Keratinocyte (primary cell): ENCODE results near the gene HLF. TPM values are rescaled to one million over a fixed set of nuclear protein-coding genes. Genes with fewer than 3 reads are reported as not detected.

ENCODE experiments used
- DNase-seq: peaks from one replicate; pipeline ENCODE4 v3.0.0-alpha.2; 2011; ENCODE audit warnings: low read depth, missing footprints, low spot score
- FAIRE-seq: peaks from 2 replicates; lab custom pipeline; 2011; peaks lifted over from hg19 to GRCh38; lab: Jason Lieb, UNC
- H2AFZ ChIP-seq: 2 replicates; pipeline ENCODE4 v1.6.0; 2012; ENCODE audit warnings: low read length, control low read depth, inconsistent platforms; ENCODE audit not compliant: control insufficient read depth
- H3K27ac ChIP-seq: 2 replicates; pipeline ENCODE4 v1.5.1; 2011; ENCODE audit warnings: low read length; ENCODE audit not compliant: control insufficient read depth, insufficient read depth
- H3K27me3 ChIP-seq: 3 replicates; pipeline ENCODE4 v1.6.0; 2011; ENCODE audit warnings: low read length; ENCODE audit not compliant: control insufficient read depth, insufficient read depth; ENCODE audit errors: extremely low read depth
- H3K36me3 ChIP-seq, 2 experiments: 2 replicates in 1 of 2; 3 replicates in 1 of 2; pipeline ENCODE4 v1.5.1; 2011; ENCODE audit warnings: low read length in 2 of 2, mild to moderate bottlenecking in 1 of 2; ENCODE audit not compliant: control insufficient read depth in 2 of 2, insufficient read depth in 2 of 2; ENCODE audit errors: extremely low read depth in 1 of 2
- H3K4me1 ChIP-seq: 3 replicates; pipeline ENCODE4 v1.5.1; 2011; ENCODE audit warnings: low read length; ENCODE audit not compliant: control insufficient read depth, insufficient read depth; ENCODE audit errors: extremely low read depth
- H3K4me2 ChIP-seq: 3 replicates; pipeline ENCODE4 v1.6.0; 2011; ENCODE audit warnings: low read depth, low read length; ENCODE audit not compliant: control insufficient read depth, insufficient read depth; ENCODE audit errors: extremely low read depth
- H3K4me3 ChIP-seq, 3 experiments: fragments of 200-600 bp in 1 of 3; sonication (generic) in 1 of 3; 2 replicates in 2 of 3; 3 replicates in 1 of 3; pipeline ENCODE4 v1.5.1; 2011 to 2016; ENCODE audit warnings: low read length in 3 of 3, mild to moderate bottlenecking in 3 of 3, control low read depth in 2 of 3, inconsistent platforms in 1 of 3, low read depth in 1 of 3, mixed read lengths in 1 of 3, mixed run types in 1 of 3, moderate library complexity in 1 of 3; ENCODE audit not compliant: control insufficient read depth in 2 of 3, insufficient read depth in 2 of 3; ENCODE audit errors: extremely low read depth in 1 of 3
- H3K79me2 ChIP-seq: 2 replicates; pipeline ENCODE4 v1.6.0; 2012; ENCODE audit warnings: low read length; ENCODE audit not compliant: control insufficient read depth, insufficient read depth
- H3K9ac ChIP-seq: 3 replicates; pipeline ENCODE4 v1.6.0; 2011; ENCODE audit warnings: low read length; ENCODE audit not compliant: control insufficient read depth, insufficient read depth; ENCODE audit errors: extremely low read depth
- H3K9me1 ChIP-seq: 3 replicates; pipeline ENCODE4 v1.6.0; 2011; ENCODE audit warnings: low read length; ENCODE audit not compliant: control insufficient read depth, insufficient read depth; ENCODE audit errors: extremely low read depth
- H3K9me3 ChIP-seq: 2 replicates; pipeline ENCODE4 v1.5.1; 2012; ENCODE audit warnings: low read depth, low read length; ENCODE audit not compliant: control insufficient read depth
- H4K20me1 ChIP-seq: 3 replicates; pipeline ENCODE4 v1.6.0; 2011; ENCODE audit warnings: low read length; ENCODE audit not compliant: control insufficient read depth, insufficient read depth; ENCODE audit errors: extremely low read depth
- EZH2 ChIP-seq: IDR thresholded peaks from one replicate; pipeline ENCODE4 v1.6.1; 2012; ENCODE audit warnings: inconsistent platforms, mild to moderate bottlenecking, low read length, moderate library complexity
- dilution Hi-C: fragments of 300-500 bp; cut with MboI; formaldehyde crosslinking; loops from one replicate; pipeline ENCODE4 v1.7.0; 2020; ENCODE audit warnings: low sequenced_read_pairs; ENCODE audit not compliant: extremely low pct_ligation_motif_present
- polyA plus RNA-seq, 5 experiments: library from polyadenylated mRNA; depleted of rRNA in 3 of 5; stranded (reverse) in 3 of 5; stranded (forward) in 1 of 5; unstranded in 1 of 5; fragments of >200 nt; gene quantifications; 1 replicate in 1 of 5; 2 replicates in 3 of 5; 3 replicates in 1 of 5; pipeline versions ENCODE4 v1.2.1 to v1.2.3, GENCODE V29; 2011 to 2012; ENCODE audit warnings: missing spikeins in 2 of 5, low read depth in 1 of 5, low replicate concordance in 1 of 5
- TF ChIP-seq, protein P1 (sequence below), 3 experiments: IDR thresholded peaks in 1 of 3; conservative IDR thresholded peaks in 1 of 3; optimal IDR thresholded peaks in 1 of 3; 2 replicates in 2 of 3; 3 replicates in 1 of 3; pipeline versions ENCODE3 to v1.5.1; 2011; ENCODE audit warnings: low read length in 3 of 3, mild to moderate bottlenecking in 3 of 3, moderate library complexity in 2 of 3, control low read depth in 1 of 3, inconsistent platforms in 1 of 3; ENCODE audit not compliant: insufficient read depth in 2 of 3; ENCODE audit errors: extremely low read depth in 1 of 3

Gene HLF
- polyA plus RNA-seq, 1 donor (not counting 4 experiments of a cell fraction or from before 2014, with no cell fraction given) = 0.21 TPM

DNA sequence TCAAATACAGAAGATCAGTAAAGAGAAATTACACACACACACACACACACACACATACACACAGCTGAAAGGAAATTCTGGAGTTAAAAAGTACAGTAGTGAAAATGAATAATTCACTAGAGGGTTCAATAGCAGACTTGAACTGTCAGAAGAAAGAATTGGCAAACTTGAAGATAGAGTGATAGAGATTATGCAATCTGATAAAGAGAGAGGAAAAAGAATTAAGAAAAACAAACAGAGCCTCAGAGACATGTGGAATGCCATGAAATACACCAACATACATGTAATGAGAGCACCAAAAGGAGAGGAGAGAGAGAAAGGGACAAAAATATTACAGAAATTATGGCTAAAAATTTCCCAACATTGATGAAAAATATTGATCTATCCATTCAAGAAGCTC is 96.2 kb downstream of the HLF start:
- Histone ChIP-seq H3K4me2 (no peak overlapping the region), H3K27ac (no peak overlapping the region), H3K9me1 (no peaks in the 10 kb centered on the region), H3K36me3 (no peaks in the 10 kb centered on the region), H3K9me3 (no peaks in the 10 kb centered on the region), H4K20me1 (no peaks in the 10 kb centered on the region), H3K4me1 (no peaks in the 10 kb centered on the region), H3K4me3 (no peak overlapping the region), H3K79me2 (no peaks in the 10 kb centered on the region), H2AFZ (no peak overlapping the region), H3K27me3 (no peaks in the 10 kb centered on the region), H3K9ac (no peak overlapping the region)
- DNase-seq (no peak), FAIRE-seq (no peak)
- dilution Hi-C loops = loop anchor here (25.0 kb wide), 1 partner anchor 126 kb away; no protein-coding TSS in a partner anchor
- TF ChIP-seq EZH2 = no peak
- TF ChIP-seq, protein P1, sequence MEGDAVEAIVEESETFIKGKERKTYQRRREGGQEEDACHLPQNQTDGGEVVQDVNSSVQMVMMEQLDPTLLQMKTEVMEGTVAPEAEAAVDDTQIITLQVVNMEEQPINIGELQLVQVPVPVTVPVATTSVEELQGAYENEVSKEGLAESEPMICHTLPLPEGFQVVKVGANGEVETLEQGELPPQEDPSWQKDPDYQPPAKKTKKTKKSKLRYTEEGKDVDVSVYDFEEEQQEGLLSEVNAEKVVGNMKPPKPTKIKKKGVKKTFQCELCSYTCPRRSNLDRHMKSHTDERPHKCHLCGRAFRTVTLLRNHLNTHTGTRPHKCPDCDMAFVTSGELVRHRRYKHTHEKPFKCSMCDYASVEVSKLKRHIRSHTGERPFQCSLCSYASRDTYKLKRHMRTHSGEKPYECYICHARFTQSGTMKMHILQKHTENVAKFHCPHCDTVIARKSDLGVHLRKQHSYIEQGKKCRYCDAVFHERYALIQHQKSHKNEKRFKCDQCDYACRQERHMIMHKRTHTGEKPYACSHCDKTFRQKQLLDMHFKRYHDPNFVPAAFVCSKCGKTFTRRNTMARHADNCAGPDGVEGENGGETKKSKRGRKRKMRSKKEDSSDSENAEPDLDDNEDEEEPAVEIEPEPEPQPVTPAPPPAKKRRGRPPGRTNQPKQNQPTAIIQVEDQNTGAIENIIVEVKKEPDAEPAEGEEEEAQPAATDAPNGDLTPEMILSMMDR (optimal IDR thresholded peaks at IDR 0.05 in 1 of 3, IDR thresholded peaks at IDR 0.05 in 1 of 3, conservative IDR thresholded peaks at IDR 0.05 in 1 of 3; ENCODE audit: extremely low read depth in 1 of 3, insufficient read depth in 2 of 3, low read length in 3 of 3) = no peak

DNA sequence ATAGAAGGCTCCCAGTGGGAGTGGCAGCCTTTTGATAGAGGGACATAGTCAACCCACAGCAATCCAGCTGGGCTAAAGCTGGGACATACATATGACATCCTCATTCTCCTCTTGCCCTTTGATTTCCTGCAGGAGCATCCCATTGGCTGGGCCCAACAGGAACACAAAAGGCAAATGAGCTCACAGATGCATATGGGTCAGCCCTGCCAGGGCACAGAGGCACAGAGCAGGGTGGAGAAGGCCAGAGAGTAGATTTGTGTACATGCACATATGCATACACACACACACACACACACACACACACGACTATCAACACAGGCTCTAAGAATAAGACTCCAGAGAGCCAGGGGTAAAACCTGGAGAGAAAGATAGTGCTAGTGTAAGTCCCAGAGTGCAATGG is 98.3 kb downstream of the HLF start:
- Histone ChIP-seq H3K9me1 (no peaks in the 10 kb centered on the region), H3K27me3 (no peaks in the 10 kb centered on the region), H3K9me3 (no peaks in the 10 kb centered on the region), H3K9ac (no peak overlapping the region), H2AFZ (no peak overlapping the region), H3K4me3 (no peak overlapping the region), H3K4me1 (no peaks in the 10 kb centered on the region), H3K27ac (no peak overlapping the region), H3K79me2 (no peaks in the 10 kb centered on the region), H4K20me1 (no peaks in the 10 kb centered on the region), H3K36me3 (no peaks in the 10 kb centered on the region), H3K4me2 (no peak overlapping the region)
- TF ChIP-seq EZH2 = no peak
- TF ChIP-seq, protein P1 (optimal IDR thresholded peaks at IDR 0.05 in 1 of 3, IDR thresholded peaks at IDR 0.05 in 1 of 3, conservative IDR thresholded peaks at IDR 0.05 in 1 of 3; ENCODE audit: extremely low read depth in 1 of 3, insufficient read depth in 2 of 3, low read length in 3 of 3) = no peak
- DNase-seq (no peak), FAIRE-seq (no peak)
- dilution Hi-C loops = loop anchor here (25.0 kb wide), 1 partner anchor 124 kb away; no protein-coding TSS in a partner anchor
